ENCODE measurements around the gene NSMCE4A. TPM values are rescaled to one million over a fixed set of nuclear protein-coding genes. Genes with fewer than 3 reads are reported as not detected.
"Not testable (repeated sequence)": the region's sequence is repeated elsewhere in the genome, so short reads cannot be mapped to it uniquely, and the experiment has no call there.

The NSMCE4A gene, protein sequence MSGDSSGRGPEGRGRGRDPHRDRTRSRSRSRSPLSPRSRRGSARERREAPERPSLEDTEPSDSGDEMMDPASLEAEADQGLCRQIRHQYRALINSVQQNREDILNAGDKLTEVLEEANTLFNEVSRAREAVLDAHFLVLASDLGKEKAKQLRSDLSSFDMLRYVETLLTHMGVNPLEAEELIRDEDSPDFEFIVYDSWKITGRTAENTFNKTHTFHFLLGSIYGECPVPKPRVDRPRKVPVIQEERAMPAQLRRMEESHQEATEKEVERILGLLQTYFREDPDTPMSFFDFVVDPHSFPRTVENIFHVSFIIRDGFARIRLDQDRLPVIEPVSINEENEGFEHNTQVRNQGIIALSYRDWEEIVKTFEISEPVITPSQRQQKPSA
- 104 TPM for polyA plus RNA-seq (ENCODE audit: insufficient read length)
- long read RNA-seq, donor 1, transcript NSMCE4A-202 (11 exons, 1,394 nt), result major isoform, 16 of 35 reads
- long read RNA-seq, donor 1, partial matches to known transcripts, result 14 of 35 reads
- long read RNA-seq, donor 1, other reads (novel, unspliced or antisense), result 0 of 35 reads
- long read RNA-seq, donor 2, transcript NSMCE4A-202 (11 exons, 1,394 nt), result major isoform, 16 of 21 reads
- long read RNA-seq, donor 2, partial matches to known transcripts, result 0 of 21 reads
- long read RNA-seq, donor 2, other reads (novel, unspliced or antisense), result 0 of 21 reads
- long read RNA-seq, donor 3, transcript NSMCE4A-202 (11 exons, 1,394 nt), result major isoform, 7 of 12 reads
- long read RNA-seq, donor 3, partial matches to known transcripts, result 0 of 12 reads
- long read RNA-seq, donor 3, other reads (novel, unspliced or antisense), result 0 of 12 reads
- long read RNA-seq, donor 4, partial matches to known transcripts, result 0 of 6 reads
- long read RNA-seq, donor 4, other reads (novel, unspliced or antisense), result 0 of 6 reads
- long read RNA-seq, donor 5, transcript NSMCE4A-202 (11 exons, 1,394 nt), result major isoform, 48 of 55 reads
- long read RNA-seq, donor 5, partial matches to known transcripts, result 6 of 55 reads
- long read RNA-seq, donor 5, other reads (novel, unspliced or antisense), result 0 of 55 reads
- long read RNA-seq, donor 6, transcript NSMCE4A-202 (11 exons, 1,394 nt), result major isoform, 29 of 43 reads
- long read RNA-seq, donor 6, partial matches to known transcripts, result 8 of 43 reads
- long read RNA-seq, donor 6, other reads (novel, unspliced or antisense), result 0 of 43 reads
- long read RNA-seq, donor 7, transcript NSMCE4A-202 (11 exons, 1,394 nt), result major isoform, 26 of 53 reads
- long read RNA-seq, donor 7, transcript NSMCE4A-209 (3 exons, 1,345 nt), result minor isoform, 8 of 53 reads
- long read RNA-seq, donor 7, transcript NSMCE4A-208 (2 exons, 643 nt), result minor isoform, 8 of 53 reads
- long read RNA-seq, donor 7, partial matches to known transcripts, result 9 of 53 reads
- long read RNA-seq, donor 7, other reads (novel, unspliced or antisense), result 0 of 53 reads
- long read RNA-seq, donor 8, transcript NSMCE4A-202 (11 exons, 1,394 nt), result major isoform, 11 of 13 reads
- long read RNA-seq, donor 8, partial matches to known transcripts, result 0 of 13 reads
- long read RNA-seq, donor 8, other reads (novel, unspliced or antisense), result 0 of 13 reads

DNA sequence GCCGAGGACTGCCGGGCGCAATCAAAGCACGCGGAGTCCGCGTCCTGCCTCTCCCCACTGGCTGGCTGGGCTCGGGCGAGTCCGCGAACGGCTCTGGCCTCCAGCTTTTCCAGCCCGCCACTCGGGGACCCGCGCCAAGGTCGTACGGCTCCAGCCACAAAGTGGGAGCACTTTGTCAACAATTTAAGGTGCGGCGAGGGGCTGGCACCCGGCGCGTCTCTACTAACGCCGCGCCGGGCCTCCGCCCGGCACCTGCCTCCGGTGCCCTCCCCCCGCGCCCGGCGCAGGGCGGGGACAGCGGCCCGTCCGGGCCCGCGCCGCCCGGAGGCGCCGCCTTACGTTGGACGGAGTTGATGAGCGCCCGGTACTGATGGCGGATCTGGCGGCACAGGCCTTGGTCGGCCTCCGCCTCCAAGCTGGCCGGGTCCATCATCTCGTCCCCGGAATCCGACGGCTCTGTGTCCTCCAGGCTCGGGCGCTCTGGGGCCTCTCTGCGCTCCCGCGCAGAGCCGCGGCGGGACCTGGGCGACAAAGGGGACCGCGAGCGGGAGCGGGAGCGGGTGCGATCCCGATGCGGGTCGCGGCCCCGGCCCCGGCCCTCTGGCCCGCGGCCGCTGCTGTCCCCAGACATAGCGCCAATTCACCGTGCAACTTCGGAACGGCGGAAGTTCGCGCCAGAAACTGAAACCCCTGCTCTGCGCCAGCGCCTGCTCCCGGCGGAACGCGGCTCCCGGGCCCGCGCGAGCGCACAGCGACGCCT is at the start of gene NSMCE4A:
TSS of gene NSMCE4A (minus strand) at position 683 of the 760 bp plus-strand sequence. CDS start at position 631, 52 bp downstream.
- peak; percentile 79 for DNase-seq

DNA sequence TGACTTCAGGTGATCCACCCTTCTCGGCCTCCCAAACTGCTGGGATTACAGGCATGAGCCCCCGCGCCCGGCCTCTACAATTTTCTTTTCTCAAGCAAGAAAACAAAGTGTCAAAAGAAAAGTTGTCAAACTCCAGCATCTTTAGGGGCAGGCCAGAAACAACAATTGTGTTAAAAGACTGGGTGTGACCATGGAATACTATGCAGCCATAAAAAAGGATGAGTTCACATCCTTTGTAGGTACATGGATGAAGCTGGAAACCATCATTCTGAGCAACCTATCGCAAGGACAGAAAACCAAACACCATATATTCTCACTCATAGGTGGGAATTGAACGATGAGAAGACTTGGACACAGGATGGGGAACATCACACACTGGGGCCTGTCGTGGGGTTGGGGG is 48.2 kb upstream of the NSMCE4A start:
- not testable (repeated sequence) for DNase-seq

DNA sequence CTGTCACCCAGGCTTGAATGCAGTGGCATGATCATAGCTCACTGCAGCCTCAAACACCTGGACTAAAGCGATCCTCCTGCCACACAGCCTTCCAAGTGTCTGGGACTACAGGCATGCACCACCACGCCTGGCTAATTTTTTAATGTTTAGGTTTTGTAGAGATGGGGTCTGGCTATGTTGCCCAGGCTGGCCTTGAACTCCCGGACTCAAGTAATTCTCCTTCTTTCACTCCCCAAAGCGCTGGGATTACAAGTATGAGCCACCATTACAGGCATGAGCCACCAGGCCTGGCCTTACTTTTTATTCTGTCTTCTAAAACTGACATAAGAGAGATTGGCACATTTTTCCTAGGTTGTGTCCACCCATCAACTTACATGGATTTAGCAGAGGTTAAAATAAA is 47.3 kb upstream of the NSMCE4A start:
- no peak for DNase-seq

DNA sequence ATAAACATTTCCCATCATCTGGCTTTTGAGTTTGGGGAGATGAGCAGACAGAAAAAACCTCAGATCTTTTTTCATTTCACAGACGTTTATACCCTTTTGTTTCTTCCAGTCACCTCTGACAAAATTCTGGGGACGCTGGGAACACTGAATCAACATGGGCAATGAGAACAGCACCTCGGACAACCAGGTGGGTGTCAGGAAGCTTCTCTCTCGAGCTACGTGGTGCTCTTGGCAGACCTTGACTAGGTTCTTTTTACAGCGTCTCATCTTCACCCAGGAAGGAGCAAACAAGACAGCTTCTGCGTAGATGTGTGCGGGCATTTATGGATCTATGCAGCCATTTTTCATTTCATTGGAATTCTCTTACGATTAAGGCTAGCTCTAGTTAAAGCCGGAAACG is 46.8 kb upstream of the NSMCE4A start:
- no peak for DNase-seq

DNA sequence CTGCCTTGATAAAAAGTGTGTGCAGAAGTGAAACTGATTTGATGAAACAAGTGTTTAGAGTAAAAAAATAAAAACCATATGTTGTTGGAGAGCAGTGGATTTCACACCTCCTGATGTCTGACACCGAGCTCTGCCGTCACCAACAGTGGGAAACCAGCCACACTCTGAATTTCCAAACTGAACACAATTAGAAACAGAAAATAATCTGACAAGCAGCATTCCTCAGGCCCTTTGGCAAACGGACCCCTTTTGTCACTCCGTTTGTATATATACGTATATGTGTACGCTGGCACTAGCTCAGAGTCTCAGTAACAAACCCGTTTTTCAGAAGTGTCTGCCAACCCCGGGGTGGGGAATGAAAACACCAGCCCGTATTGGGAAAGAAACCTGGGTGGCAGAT is 46.4 kb upstream of the NSMCE4A start:
- DNase-seq, result no peak

DNA sequence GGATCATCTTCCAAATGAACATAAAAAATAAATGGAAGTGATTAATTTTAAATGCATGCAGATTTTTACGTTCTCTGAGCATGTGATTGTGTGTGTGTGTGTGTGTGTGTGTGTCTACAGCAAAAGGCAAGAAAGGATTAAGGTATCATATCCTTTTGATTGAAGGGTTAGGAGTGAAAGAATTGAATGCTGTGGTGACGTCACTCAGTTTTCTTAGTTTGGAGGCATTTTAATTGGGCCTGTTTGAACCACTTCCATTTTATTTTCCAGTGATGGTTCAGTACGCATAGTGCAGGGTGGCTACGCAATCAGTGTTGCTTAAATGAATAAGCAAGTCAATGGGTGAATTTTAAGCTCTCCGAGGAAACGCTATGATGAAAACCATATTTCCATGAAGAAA is 45.2 kb upstream of the NSMCE4A start:
- DNase-seq, result no peak

DNA sequence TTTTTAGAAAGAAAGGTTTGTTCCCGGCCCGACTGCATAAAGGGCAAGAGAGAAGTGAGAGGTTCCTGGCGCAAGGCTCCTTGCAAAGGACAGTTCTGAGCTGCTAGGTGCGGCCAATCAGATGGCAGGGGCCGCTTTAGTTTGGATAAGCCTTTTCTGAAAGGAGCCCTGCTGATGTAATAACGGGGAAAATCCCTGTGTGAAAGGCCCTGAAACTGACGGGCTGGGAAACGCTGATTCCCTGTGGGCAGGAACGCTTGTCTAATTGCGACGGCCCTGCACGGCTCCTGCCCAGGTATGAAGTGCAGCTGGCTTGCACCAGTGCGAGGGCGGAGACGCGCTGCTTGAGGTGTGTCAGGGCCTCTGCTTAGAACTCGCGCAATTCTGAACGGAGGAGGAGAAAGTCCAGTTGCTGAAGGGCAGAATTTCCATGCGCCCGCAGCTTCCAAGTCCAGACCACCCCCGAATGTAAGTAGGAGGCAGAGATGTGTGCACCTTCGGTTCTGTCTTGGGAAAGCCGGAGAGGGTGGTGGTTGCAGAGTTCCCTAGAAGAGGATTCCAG is 44.5 kb upstream of the NSMCE4A start:
- DNase-seq, result peak; percentile 63

DNA sequence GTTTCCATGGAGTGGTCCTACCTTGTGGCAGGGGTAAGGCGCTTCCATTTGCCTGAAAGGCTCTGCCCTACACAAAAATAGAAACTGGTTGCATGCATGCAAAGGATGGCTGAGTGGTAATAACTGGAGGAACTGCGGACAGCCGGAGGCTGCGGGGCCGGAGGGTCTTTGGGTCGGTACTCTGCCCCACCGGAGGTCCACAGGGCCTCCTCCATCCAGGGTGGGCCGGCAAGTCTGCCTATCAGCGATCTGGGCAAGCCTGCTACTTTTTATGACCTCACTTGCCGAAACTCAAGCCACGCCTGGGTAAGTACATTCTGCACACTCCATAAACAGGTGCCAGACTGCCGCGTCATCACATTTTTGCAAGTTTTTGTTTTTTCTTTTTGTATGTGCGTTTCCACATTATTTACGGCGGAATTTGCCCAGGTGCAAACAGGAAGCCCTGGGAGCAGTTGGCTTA is 44.0 kb upstream of the NSMCE4A start:
- peak; percentile 39 for DNase-seq

DNA sequence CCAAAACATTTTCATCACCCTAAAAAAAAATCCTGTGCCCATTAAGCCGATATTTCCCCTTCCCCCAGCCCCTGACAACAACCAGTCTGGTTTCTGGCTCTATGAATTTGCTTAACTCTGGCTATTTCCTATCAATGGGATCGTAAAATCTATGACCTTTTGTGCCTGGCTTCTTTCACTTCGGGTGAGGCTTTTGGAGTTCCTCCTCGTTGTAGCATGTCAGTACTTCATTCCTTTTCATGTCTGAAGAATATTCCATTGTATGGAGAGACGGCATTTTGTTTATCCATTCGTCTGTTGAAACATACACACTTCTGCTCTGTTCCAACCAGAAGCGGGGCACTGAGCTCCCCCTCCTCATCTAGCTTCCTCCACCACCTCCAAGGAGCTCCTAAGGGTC is 43.5 kb upstream of the NSMCE4A start:
- no peak for DNase-seq

DNA sequence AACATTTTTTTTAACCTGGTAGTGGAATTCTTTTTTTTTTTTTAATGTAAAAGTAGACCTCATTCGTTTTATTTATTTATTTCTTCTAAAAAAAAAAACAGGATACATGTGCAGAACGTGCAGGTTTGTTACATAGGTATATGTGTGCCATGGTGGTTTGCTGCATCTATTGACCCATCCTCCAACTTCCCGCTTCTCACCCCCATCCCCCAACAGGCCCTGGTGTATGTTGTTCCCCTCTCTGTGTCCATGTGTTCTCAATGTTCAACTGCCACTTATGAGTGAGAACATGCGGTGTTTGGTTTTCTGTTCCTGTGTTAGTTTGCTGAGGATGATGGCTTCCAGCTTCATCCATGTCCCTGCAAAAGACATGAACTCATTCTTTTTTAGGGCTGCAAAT is 42.9 kb upstream of the NSMCE4A start:
- DNase-seq, result not testable (repeated sequence)

DNA sequence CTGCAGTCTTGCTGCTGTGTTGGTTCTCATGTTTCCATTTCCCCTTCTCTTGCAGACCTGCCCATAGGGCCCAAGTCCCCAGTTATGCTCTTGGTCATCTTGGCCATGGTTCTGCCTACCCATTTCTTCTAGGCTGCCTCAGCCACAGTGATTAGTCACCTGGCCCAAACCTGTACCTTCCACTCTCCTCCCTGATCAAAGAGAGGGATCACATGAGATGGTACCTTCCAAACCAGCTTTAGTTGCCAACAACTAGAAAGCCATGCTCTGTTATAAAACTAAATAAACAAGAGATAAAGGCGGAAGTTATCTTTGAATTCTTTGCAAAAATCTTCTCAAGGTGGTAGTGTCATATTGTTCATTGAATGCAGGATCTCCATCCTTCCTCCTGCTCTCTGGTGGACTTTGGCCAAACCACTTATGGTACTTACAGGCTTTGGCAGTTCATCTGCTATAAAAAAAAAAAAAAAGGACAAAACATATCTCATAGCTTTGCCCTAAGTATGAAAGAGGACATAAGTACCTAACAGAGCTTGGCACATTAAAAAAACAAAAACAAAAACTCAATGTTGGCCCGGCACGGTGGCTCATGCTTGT is 39.7 kb upstream of the NSMCE4A start:
- no peak for DNase-seq

DNA sequence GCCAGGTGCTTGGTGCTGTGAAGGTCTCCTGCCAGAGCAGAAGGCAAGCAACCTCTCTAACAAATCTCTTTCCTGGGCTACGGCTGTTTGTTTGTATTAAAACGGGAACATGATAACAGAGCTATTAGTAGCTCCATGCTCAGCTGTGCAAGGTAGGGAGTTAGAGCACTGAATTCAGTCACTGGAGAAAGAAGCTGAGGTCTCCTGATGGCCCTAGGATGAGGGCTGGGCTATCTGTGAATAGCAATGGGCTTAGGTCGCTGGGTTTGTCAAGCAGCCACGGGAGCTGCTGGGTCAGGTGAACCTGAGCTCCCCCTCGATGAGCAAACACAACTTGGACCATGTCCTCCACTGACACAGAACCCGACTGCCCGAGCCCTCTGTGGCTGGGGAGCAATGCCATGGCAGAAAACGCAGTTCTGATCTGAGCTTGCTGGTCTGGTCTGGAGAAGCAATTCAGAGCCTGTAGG is 38.3 kb upstream of the NSMCE4A start:
- no peak for DNase-seq

DNA sequence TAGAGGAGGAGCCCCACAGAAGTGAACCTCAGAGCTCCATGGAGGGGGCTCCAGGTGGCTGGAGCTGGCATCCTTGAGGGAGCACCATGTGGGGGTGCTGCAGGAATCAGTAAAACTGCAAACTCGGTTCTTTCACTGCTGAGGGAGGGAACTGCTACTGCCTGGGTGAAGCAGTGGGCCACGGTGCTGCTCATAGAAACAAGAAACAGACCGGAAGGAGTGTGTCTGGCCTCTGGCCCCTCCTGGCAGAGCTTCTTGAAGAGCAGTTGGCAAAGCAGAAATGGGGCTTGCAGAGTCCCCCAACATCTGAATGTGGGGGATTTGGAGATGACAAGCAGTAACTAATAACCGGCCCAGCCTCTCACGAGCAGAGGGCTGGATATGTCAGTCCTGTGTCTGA is 37.7 kb upstream of the NSMCE4A start:
- no peak for DNase-seq

DNA sequence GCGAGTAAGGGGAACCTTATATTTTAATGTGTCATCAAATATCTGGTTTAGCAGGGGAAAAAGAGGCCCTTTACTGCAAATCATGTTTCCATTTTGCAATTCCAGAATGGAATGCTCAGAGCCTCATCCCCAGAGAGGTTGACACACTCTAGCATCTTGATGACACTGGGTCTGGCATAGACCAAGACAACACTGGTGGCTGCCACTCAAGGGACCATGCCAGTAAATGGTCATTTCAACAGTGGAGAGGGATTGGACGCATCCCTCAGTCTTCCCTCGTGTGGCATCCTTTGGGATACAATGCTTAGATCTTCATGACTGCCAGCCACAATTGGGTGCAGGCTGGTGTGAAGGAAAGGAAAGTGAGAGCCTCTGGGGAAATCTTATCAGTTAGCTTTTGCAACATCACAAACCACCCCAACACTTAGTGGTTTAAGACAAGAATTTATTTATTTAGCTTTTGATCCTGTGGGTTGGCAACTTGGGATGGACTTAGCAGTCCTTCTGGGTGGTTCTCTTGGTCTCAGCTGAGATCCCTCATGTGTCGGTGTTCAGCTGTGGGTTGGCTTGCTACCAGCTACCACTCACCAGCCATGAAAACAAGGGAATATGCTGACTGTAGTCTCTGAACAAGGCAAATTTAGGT is 35.5 kb upstream of the NSMCE4A start:
- DNase-seq, result no peak

DNA sequence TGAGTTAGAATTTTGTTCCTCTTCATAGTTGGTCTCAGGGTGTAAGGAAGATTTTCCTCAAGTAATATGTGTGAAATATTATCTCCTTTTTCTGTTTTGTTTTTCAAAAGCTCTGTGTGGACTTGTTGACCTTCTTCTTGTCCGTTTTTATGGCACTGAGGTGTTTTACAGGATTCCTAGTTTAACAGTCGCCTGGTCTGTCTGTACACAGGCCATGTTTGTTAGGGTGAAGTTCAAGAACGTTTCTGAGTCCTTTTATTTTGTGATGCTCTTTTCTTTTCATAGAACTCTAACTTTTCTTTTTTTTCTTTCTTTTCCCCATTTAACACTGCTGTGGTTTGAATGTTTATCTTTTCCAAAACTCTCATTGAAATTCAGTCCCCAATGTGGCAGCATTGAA is 32.4 kb upstream of the NSMCE4A start:
- DNase-seq, result no peak

DNA sequence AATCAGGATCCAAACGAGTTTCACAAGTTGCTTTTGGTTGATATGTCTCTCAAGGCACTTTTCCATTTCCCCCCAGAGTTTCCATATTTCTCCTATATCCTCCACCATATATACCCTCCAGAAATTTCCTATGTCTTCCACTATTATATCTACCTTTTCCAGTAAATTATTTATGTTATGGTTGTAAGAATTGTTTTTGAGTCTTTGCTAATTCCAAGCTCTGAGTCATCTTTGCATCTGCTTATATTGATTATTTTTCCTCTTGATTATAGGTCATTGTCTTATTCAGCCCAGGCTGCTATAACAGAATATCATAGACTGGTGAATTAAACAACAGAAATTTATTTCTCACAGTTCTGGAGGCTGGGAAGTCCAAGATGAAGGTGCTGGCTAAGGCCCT is 26.7 kb upstream of the NSMCE4A start:
- DNase-seq, result no peak

DNA sequence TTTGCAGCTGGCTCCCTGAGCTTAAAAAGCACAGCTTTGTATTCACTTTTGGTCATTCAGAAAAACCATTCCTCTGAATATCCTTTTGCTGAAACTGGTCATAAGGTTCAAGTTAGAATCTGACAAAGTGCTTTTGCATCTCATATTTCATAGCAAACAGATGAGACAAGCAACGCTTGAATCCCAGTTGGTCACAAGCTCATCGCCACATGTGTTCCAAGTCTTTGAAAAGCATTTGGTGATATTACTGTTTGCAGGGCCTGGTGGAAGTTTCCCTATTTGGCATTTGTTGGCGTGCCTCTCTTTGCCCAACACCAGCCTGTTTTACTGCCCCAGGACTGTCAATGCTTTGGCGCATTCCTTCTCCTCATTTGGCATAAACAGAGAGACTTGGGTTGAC is 24.3 kb upstream of the NSMCE4A start:
- no peak for DNase-seq

DNA sequence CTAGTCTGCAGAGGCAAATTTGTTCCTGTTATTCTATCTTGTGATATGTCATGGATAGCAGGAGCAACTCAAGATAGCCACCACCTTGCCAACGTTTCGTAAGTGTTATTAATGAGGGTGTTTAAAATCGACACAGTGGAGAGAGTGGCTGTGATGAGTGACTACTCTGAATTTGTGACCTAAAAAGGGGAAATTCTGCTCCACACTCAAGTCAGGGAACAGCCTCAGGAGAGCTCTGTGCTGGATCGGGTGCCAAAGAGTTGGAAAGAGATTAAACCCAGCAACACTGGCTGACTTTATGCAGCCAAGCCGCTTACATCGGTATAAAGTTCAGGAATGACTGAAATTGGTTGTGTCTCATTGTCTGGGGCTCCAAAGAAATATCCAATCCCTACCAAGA is 23.4 kb upstream of the NSMCE4A start:
- no peak for DNase-seq

DNA sequence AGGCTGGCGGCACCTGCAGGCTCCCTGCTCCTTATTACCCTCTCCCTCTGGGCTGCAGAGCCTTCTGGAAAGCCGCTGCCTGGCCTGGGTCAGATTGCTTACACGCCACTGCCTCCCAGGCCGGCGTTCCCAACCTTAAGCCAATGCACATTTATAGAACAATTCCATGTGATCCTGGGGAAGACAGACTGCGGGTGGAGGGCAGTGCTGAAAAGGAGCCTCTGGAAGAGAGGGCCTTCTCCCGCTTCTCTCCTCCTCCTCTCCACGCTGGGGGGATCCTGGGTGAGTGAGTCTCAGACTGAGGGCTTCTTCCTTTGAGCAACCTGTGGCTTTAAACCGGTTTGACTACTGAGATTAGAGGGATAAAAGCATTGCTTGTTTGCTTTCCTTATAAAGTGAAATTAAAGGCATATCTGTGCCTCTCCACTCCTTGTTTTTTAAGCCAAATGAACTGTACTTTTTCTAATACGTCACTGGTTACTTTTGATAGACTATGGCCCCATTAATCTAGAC is 19.5 kb upstream of the NSMCE4A start:
- DNase-seq, result no peak
